ENCODE results near the gene THADA.

GRCh38 chr2:43481927-43482542 is 113.8 kb downstream of the THADA start:
- TF ChIP-seq SP1 (IDR thresholded peaks at IDR 0.05) (no peak), CTBP1 (IDR thresholded peaks at IDR 0.05; ENCODE audit: borderline replicate concordance) (no peak)
